Lower leg skin (tissue), 3 donors: Measurements from ENCODE around the gene AP5S1.

ENCODE experiments used
- CTCF ChIP-seq, 3 donors: fragments of 450-650 bp; IDR thresholded peaks; one replicate each; pipeline ENCODE4 v1.5.1; 2016; ENCODE audit warnings: antibody characterized with exemption in 3 of 3, mild to moderate bottlenecking in 3 of 3, moderate library complexity in 2 of 3
- POLR2A ChIP-seq, 2 donors: fragments of 450-650 bp; IDR thresholded peaks; one replicate each; pipeline ENCODE4 v1.6.1; 2016 to 2017; ENCODE audit warnings: antibody characterized with exemption in 2 of 2, mild to moderate bottlenecking in 1 of 2, moderate library complexity in 1 of 2

DNA sequence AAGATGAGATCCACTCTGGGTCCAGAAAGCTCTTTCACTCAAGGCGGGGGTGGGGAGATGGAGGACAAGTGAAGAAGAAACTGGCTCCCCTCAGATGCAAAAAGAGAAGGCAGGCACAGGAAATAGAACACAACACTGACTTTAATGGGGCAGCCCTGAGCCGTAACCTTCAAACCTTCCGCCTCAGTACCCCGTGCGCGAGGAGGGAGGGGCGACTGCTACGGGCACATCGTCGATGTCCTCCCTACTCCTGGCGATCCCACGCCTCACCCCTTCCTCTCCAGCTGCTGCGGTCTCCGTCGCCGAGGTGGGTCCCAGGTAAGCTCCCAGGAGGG is 43.0 kb upstream of the AP5S1 start:
- TF ChIP-seq CTCF (IDR thresholded peaks at IDR 0.05): no peak
- TF ChIP-seq POLR2A (IDR thresholded peaks at IDR 0.05): no peak
